K562 (cell line): ENCODE results near the gene RBM7. TPM values are rescaled to one million over a fixed set of nuclear protein-coding genes. Genes with fewer than 3 reads are reported as not detected.

Experiments used
- ATAC-seq: fragments of 200-7000 bp; cut with Tn5 transposase; 3 replicates; pipeline ENCODE4 v1.9.1; 2020; ENCODE audit warnings: moderate library complexity
- BruUV-seq: library from RNA; stranded (reverse); fragments of 400-500 nt; replicated peaks from 2 replicates; lab custom pipeline; 2021; lab: Mats Ljungman, UMichigan
- CTCF ChIA-PET: fragments of 300-600 bp; formaldehyde crosslinking; extraction: SDS; loops from one replicate; lab custom pipeline; 2021; ENCODE audit warnings: low intra/inter-chr PET ratio; lab: Yijun Ruan, JAX
- POLR2A ChIA-PET: fragments of 300-600, 350-650 bp; sonication (Branson Sonifier 250); formaldehyde crosslinking; extraction: SDS; loops from one replicate; lab custom pipeline; 2021; ENCODE audit warnings: antibody characterized with exemption, inconsistent platforms; lab: Yijun Ruan, JAX
- DNase-seq, 4 experiments: peaks; one replicate each; pipeline versions ENCODE4 v3.0.0 to v3.0.0-alpha.2; 2011 to 2018; ENCODE audit warnings: low spot score in 3 of 4, mixed read lengths in 3 of 4; ENCODE audit errors: extremely low read depth in 1 of 4
- FAIRE-seq: peaks from 2 replicates; lab custom pipeline; 2011; peaks lifted over from hg19 to GRCh38; lab: Jason Lieb, UNC
- H2AFZ ChIP-seq: 2 replicates; pipeline ENCODE4 v1.6.0; 2011; ENCODE audit warnings: low read depth, low read length, control low read depth, inconsistent platforms
- H3K27ac ChIP-seq: fragments of 200-600 bp; 3 replicates; pipeline ENCODE4 v1.8.0; 2011; ENCODE audit warnings: low read depth, mild to moderate bottlenecking, control low read depth, inconsistent platforms, low read length, moderate library complexity, mixed read lengths; ENCODE audit errors: extremely low read depth
- H3K27me3 ChIP-seq, 2 experiments: fragments of 300-600 bp in 1 of 2; 2 replicates in 1 of 2; 3 replicates in 1 of 2; pipeline versions ENCODE4 v1.6.0 to v1.8.0; 2011; ENCODE audit warnings: inconsistent platforms in 2 of 2, low read length in 2 of 2, mild to moderate bottlenecking in 1 of 2, mixed read lengths in 1 of 2, moderate library complexity in 1 of 2; ENCODE audit not compliant: control insufficient read depth in 2 of 2, insufficient read depth in 2 of 2
- H3K36me3 ChIP-seq: fragments of 300-600 bp; 3 replicates; pipeline ENCODE4 v1.8.0; 2011; ENCODE audit warnings: mild to moderate bottlenecking, low read length, inconsistent platforms; ENCODE audit not compliant: control insufficient read depth, insufficient read depth
- H3K4me1 ChIP-seq, 2 experiments: fragments of 200-600 bp in 1 of 2; replicated peaks in 1 of 2; 2 replicates in 1 of 2; 3 replicates in 1 of 2; pipeline versions ENCODE4 v1.5.1 to v1.8.0; 2011; ENCODE audit warnings: inconsistent platforms in 2 of 2, low read length in 2 of 2, mild to moderate bottlenecking in 1 of 2, mixed read lengths in 1 of 2, moderate library complexity in 1 of 2; ENCODE audit not compliant: control insufficient read depth in 2 of 2, insufficient read depth in 2 of 2
- H3K4me2 ChIP-seq: 2 replicates; pipeline ENCODE4 v1.6.1; 2011; ENCODE audit warnings: low read length, control low read depth, inconsistent platforms, mixed read lengths; ENCODE audit not compliant: insufficient read depth
- H3K4me3 ChIP-seq: fragments of 200-600 bp; sonication (generic), shearing (Covaris generic); 2 replicates; pipeline ENCODE4 v1.5.1; 2016; ENCODE audit warnings: control low read depth, inconsistent platforms
- H3K79me2 ChIP-seq: fragments of 200-600 bp; 3 replicates; pipeline ENCODE4 v1.8.0; 2011; ENCODE audit warnings: low read length, inconsistent platforms; ENCODE audit not compliant: control insufficient read depth, insufficient read depth
- H3K9ac ChIP-seq, 2 experiments: 2 replicates each; pipeline versions ENCODE4 v1.6.0 to v1.6.1; 2011; ENCODE audit warnings: low read depth in 2 of 2, low read length in 2 of 2, control low read depth in 1 of 2, inconsistent platforms in 1 of 2, mild to moderate bottlenecking in 1 of 2, mixed read lengths in 1 of 2; ENCODE audit not compliant: insufficient read depth in 1 of 2
- H3K9me1 ChIP-seq: one replicate; pipeline ENCODE4 v1.6.0; 2011; ENCODE audit warnings: inconsistent platforms, mild to moderate bottlenecking, low read length, moderate library complexity; ENCODE audit not compliant: control insufficient read depth, insufficient read depth
- H3K9me3 ChIP-seq: replicated peaks from 2 replicates; pipeline ENCODE4 v1.5.1; 2011; ENCODE audit warnings: low read depth, low read length, inconsistent platforms; ENCODE audit not compliant: control insufficient read depth, insufficient read depth
- H4K20me1 ChIP-seq: replicated peaks from 2 replicates; pipeline ENCODE4 v1.6.1; 2011; ENCODE audit warnings: low read length, inconsistent platforms, mixed read lengths; ENCODE audit not compliant: control insufficient read depth, insufficient read depth
- CTBP1 ChIP-seq: fragments of 450-650 bp; IDR thresholded peaks from 2 replicates; pipeline ENCODE4 v1.6.1; 2016; ENCODE audit warnings: borderline replicate concordance
- ETV1 ChIP-seq: fragments of 450-650 bp; conservative IDR thresholded peaks from 2 replicates; pipeline ENCODE4 v1.6.1; 2016; ENCODE audit warnings: missing genetic modification characterization, control low read depth, low read depth, missing compliant biosample characterization
- HNRNPK ChIP-seq: fragments of 200-400 bp; formaldehyde crosslinking; IDR thresholded peaks from one replicate; pipeline ENCODE4 v1.6.1; 2018; ENCODE audit warnings: mild to moderate bottlenecking, low read depth, low read length; ENCODE audit not compliant: poor library complexity, severe bottlenecking
- MAFG ChIP-seq: fragments of 450-650 bp; conservative IDR thresholded peaks from 2 replicates; pipeline ENCODE4 v1.6.1; 2016; ENCODE audit warnings: missing genetic modification characterization, missing compliant biosample characterization
- MYBL2 ChIP-seq, 2 experiments: fragments of 450-650 bp in 1 of 2; sonication (generic) in 1 of 2; formaldehyde crosslinking in 1 of 2; IDR thresholded peaks; 2 replicates each; pipeline versions ENCODE4 v1.6.1 to v1.8.1; 2017 to 2022; ENCODE audit warnings: borderline replicate concordance in 1 of 2, inconsistent platforms in 1 of 2, low read depth in 1 of 2, mild to moderate bottlenecking in 1 of 2, missing genetic modification reagents in 1 of 2, moderate library complexity in 1 of 2
- STAG1 ChIP-seq: sonication (generic); formaldehyde crosslinking; IDR thresholded peaks from 2 replicates; pipeline ENCODE4 v1.5.0; 2020; ENCODE audit warnings: missing genetic modification reagents, borderline replicate concordance
- SUPT5H ChIP-seq: fragments of 450-650 bp; IDR thresholded peaks from 2 replicates; pipeline ENCODE4 v1.6.1; 2016
- ZNF561 ChIP-seq: fragments of 450-650 bp; formaldehyde crosslinking; conservative IDR thresholded peaks from 2 replicates; pipeline ENCODE4 v1.4.0; 2020; ENCODE audit warnings: mild to moderate bottlenecking, moderate library complexity
- ZNF644 ChIP-seq: fragments of 200-800 bp; sonication (Bioruptor generic); IDR thresholded peaks from 2 replicates; pipeline ENCODE4 v1.6.1; 2016; ENCODE audit warnings: low read depth, missing genetic modification characterization, missing compliant biosample characterization
- ZNF766 ChIP-seq: fragments of 200-800 bp; sonication (Bioruptor generic); conservative IDR thresholded peaks from 2 replicates; pipeline ENCODE4 v1.6.1; 2016; ENCODE audit warnings: missing genetic modification characterization, missing compliant biosample characterization
- WGBS: fragments of 100-300 bp; shearing (Covaris generic); methylation state at CpG from one replicate; pipeline ENCODE4 v1.1.6; 2016; ENCODE audit warnings: low coverage, mixed read lengths; ENCODE audit not compliant: insufficient coverage; ENCODE audit errors: missing lambda C conversion rate; 5-methylcytosine and 5-hydroxymethylcytosine counted together
- in situ Hi-C: fragments of 300-500 bp; cut with MboI; formaldehyde crosslinking; loops from 4 replicates; pipeline ENCODE4 v1.15.0; 2018; ENCODE audit warnings: inconsistent platforms, mixed read lengths
- intact Hi-C: fragments of 100-400 bp; cut with micrococcal nuclease; formaldehyde crosslinking; loops from 2 replicates; pipeline ENCODE4 v1.14.2; 2022
- polyA plus RNA-seq, 8 experiments: library from polyadenylated mRNA; depleted of rRNA in 4 of 8; stranded (reverse) in 5 of 8; unstranded in 3 of 8; fragments of >200 nt; fragmentation: Nextera tagmentation in 2 of 8; fragmentation: Illumina TruSeq in 1 of 8; extraction: Ambion mirVana in 2 of 8; extraction: Trizol in 1 of 8; gene quantifications; 2 replicates each; pipeline versions ENCODE4 v1.2.1 to v1.2.3, GENCODE V29; 2011 to 2014; ENCODE audit warnings: inconsistent platforms in 1 of 8, missing spikeins in 1 of 8
- total RNA-seq, 7 experiments: library from RNA; depleted of rRNA in 6 of 7; stranded (reverse); fragments of >200 nt in 6 of 7; fragmentation: Illumina TruSeq in 2 of 7; extraction: Trizol in 2 of 7; gene quantifications; 2 replicates each; pipeline versions ENCODE4 v1.2.1 to v1.2.3, GENCODE V29; 2011 to 2021; ENCODE audit warnings: low replicate concordance in 1 of 7
- TF ChIP-seq, protein P1 (sequence below), 3 experiments: IDR thresholded peaks in 2 of 3; conservative IDR thresholded peaks in 1 of 3; 2 replicates each; pipeline ENCODE4 v1.5.1; 2011 to 2012; ENCODE audit warnings: low read length in 3 of 3, mild to moderate bottlenecking in 3 of 3, control low read depth in 2 of 3, improper control_type of control experiment in 1 of 3, inconsistent platforms in 1 of 3, low read depth in 1 of 3, mixed read lengths in 1 of 3, moderate library complexity in 1 of 3; ENCODE audit not compliant: insufficient read depth in 2 of 3
- TF ChIP-seq, protein P2 (sequence below): sonication (generic); formaldehyde crosslinking; IDR thresholded peaks from 2 replicates; pipeline ENCODE4 v1.8.0; 2023; ENCODE audit warnings: mild to moderate bottlenecking, missing genetic modification reagents
- TF ChIP-seq, protein P3 (sequence below): sonication (generic); formaldehyde crosslinking; IDR thresholded peaks from 2 replicates; pipeline ENCODE4 v1.8.0; 2022; ENCODE audit warnings: missing genetic modification reagents, mild to moderate bottlenecking, borderline replicate concordance
- TF ChIP-seq, protein P4 (sequence below): sonication (generic); formaldehyde crosslinking; IDR thresholded peaks from 2 replicates; pipeline ENCODE4 v1.8.0; 2022; ENCODE audit warnings: mild to moderate bottlenecking, missing genetic modification reagents

The RBM7 gene
- total and polyA plus RNA-seq, 9 of the 15 experiments (the other 6 are each of a cell fraction or from before 2014, with no cell fraction given), result 26.0 to 76.8 (median 49.6) TPM

DNA sequence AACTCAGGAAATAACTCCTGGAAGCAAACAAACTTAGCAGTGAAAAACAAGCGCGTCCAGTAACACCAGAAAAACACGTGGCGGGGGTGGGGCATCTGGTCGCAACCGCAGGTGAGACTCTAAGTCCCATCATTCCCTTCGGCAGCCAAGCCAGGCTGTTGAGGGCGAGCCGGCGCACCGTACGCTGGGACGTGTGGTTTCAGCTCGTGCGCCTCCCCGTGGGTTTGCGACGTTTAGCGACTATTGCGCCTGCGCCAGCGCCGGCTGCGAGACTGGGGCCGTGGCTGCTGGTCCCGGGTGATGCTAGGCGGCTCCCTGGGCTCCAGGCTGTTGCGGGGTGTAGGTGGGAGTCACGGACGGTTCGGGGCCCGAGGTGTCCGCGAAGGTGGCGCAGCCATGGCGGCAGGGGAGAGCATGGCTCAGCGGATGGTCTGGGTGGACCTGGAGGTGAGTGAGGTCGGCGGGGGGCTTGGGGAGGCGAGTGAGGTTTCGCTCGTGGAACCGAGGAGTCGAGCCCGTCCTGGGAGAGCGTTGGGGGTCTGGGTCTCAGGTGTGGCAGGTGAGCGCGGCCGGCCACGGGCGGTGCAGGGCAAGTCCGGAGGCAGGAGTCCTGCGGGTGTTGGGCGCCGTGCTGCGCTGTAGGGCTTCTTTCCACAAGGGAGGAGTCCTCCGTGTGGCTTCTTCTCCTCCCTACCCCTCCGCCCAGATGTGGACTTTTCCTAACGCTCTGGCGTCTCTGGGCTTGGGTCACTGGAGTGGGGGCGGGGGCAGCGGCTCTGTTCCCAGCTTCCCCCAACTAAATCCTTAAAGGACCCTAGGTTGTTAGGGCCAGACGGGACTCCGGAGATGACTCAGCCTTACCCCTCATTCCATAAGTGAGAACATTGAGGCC is 39.0 kb downstream of the RBM7 start, which contains the start of gene REXO2:
Gene REXO2, plus strand, starts transcription at position 239 of the 892 bp plus-strand sequence. Its CDS starts 62 bp downstream, at position 301.
- ChIA-PET POLR2A (interaction anchor here (0.9 to 1.7 kb wide), 7 partner anchors 8 to 42 kb away, joined by 3 to 7 read pairs (median 3); no protein-coding TSS in a partner anchor), CTCF (no interaction called here)
- H3K27me3 ChIP-seq, result no peaks in the 10 kb centered on the region
- in situ Hi-C loops, result no loop called here
- no peaks in the 10 kb centered on the region for H3K9me1 ChIP-seq
- FAIRE-seq (peak; percentile 92), ATAC-seq (peak; percentile 89), DNase-seq (peak; percentile 90 to 98 (median 92))
- H3K4me3 ChIP-seq, result peak within 1 kb of the TSS; percentile 82
- H3K79me2 ChIP-seq, result peaks cover 53% of the 10 kb centered on the region
- TSS peak; percentile 32 for BruUV-seq
- H3K9ac ChIP-seq, result peak within 1 kb of the TSS; percentile 81 to 98
- H3K4me1 ChIP-seq, result peaks cover 7 to 16% of the 10 kb centered on the region in 2 experiments; a peak in 3 of 5 replicates
- H3K27ac ChIP-seq, result peak within 1 kb of the TSS; percentile 85
- peaks cover 16% of the 10 kb centered on the region for H3K36me3 ChIP-seq
- no peaks in the 10 kb centered on the region for H4K20me1 ChIP-seq
- intact Hi-C loops, result loop anchor here (1.0 to 5.0 kb wide), 3 partner anchors 39 to 142 kb away; partner anchors contain the start of genes C11orf71, NNMT and RBM7
- peak within 1 kb of the TSS; percentile 77 for H2AFZ ChIP-seq
- no peaks in the 10 kb centered on the region for H3K9me3 ChIP-seq
- peak within 1 kb of the TSS; percentile 91 for H3K4me2 ChIP-seq
- 1% methylated on average over 47 of the region's 64 CpGs for WGBS
- TF ChIP-seq HNRNPK, result no peak
- TF ChIP-seq MAFG (tag), result peak; percentile 45; the same call in 1 of the 2 replicates
- TF ChIP-seq, protein P1, sequence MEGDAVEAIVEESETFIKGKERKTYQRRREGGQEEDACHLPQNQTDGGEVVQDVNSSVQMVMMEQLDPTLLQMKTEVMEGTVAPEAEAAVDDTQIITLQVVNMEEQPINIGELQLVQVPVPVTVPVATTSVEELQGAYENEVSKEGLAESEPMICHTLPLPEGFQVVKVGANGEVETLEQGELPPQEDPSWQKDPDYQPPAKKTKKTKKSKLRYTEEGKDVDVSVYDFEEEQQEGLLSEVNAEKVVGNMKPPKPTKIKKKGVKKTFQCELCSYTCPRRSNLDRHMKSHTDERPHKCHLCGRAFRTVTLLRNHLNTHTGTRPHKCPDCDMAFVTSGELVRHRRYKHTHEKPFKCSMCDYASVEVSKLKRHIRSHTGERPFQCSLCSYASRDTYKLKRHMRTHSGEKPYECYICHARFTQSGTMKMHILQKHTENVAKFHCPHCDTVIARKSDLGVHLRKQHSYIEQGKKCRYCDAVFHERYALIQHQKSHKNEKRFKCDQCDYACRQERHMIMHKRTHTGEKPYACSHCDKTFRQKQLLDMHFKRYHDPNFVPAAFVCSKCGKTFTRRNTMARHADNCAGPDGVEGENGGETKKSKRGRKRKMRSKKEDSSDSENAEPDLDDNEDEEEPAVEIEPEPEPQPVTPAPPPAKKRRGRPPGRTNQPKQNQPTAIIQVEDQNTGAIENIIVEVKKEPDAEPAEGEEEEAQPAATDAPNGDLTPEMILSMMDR (IDR thresholded peaks at IDR 0.05 in 2 of 3, conservative IDR thresholded peaks at IDR 0.05 in 1 of 3; ENCODE audit: insufficient read depth in 2 of 3, low read depth in 1 of 3, low read length in 3 of 3), result peak; percentile 7 to 42 (median 27); a peak in 4 of 6 replicates
- no peak for TF ChIP-seq STAG1 (CRISPR knock-in tag)
- TF ChIP-seq, protein P2, sequence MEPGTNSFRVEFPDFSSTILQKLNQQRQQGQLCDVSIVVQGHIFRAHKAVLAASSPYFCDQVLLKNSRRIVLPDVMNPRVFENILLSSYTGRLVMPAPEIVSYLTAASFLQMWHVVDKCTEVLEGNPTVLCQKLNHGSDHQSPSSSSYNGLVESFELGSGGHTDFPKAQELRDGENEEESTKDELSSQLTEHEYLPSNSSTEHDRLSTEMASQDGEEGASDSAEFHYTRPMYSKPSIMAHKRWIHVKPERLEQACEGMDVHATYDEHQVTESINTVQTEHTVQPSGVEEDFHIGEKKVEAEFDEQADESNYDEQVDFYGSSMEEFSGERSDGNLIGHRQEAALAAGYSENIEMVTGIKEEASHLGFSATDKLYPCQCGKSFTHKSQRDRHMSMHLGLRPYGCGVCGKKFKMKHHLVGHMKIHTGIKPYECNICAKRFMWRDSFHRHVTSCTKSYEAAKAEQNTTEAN, result no peak; the same call in 1 of the 2 replicates
- no peak for TF ChIP-seq MYBL2 (IDR thresholded peaks at IDR 0.05; ENCODE audit: low read depth)
- TF ChIP-seq MYBL2 (CRISPR knock-in tag; IDR thresholded peaks at IDR 0.05; ENCODE audit: borderline replicate concordance), result no peak
- peak; percentile 87 for TF ChIP-seq SUPT5H
- TF ChIP-seq ZNF766 (CRISPR knock-in tag), result peak; percentile 88
- TF ChIP-seq, protein P3, sequence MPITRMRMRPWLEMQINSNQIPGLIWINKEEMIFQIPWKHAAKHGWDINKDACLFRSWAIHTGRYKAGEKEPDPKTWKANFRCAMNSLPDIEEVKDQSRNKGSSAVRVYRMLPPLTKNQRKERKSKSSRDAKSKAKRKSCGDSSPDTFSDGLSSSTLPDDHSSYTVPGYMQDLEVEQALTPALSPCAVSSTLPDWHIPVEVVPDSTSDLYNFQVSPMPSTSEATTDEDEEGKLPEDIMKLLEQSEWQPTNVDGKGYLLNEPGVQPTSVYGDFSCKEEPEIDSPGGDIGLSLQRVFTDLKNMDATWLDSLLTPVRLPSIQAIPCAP (CRISPR knock-in tag), result no peak
- peak; percentile 73 for TF ChIP-seq ETV1 (tag)
- peak; percentile 53 for TF ChIP-seq CTBP1
- peak; percentile 78; the same call in 1 of the 2 replicates for TF ChIP-seq ZNF644 (tag)
- TF ChIP-seq, protein P4, sequence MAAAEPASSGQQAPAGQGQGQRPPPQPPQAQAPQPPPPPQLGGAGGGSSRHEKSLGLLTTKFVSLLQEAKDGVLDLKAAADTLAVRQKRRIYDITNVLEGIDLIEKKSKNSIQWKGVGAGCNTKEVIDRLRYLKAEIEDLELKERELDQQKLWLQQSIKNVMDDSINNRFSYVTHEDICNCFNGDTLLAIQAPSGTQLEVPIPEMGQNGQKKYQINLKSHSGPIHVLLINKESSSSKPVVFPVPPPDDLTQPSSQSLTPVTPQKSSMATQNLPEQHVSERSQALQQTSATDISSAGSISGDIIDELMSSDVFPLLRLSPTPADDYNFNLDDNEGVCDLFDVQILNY, result peak; percentile 74; the same call in 1 of the 2 replicates
- TF ChIP-seq ZNF561, result no peak
